RPMI7951 (cell line): ENCODE data around the gene TXNDC11. TPM values are rescaled to one million over a fixed set of nuclear protein-coding genes. Genes with fewer than 3 reads are reported as not detected.

Source experiments
- DNase-seq: peaks from one replicate; pipeline ENCODE4 v3.0.0-alpha.2; 2012; ENCODE audit warnings: low read depth
- total RNA-seq: library from RNA; depleted of rRNA; stranded (reverse); fragments of >200 nt; shearing (Covaris generic); gene quantifications from 2 replicates; pipeline ENCODE4 v1.2.3, GENCODE V29; 2014

TXNDC11 gene
- total RNA-seq, 1 experiment from 2014 or later, result 21.7 TPM

- no peak for DNase-seq
Observed at GRCh38 chr16:11689031-11689840, 53.4 kb downstream of the TXNDC11 start.

- no peak for DNase-seq
Observed at GRCh38 chr16:11688520-11688886, 54.2 kb downstream of the TXNDC11 start.

GRCh38 chr16:11687601-11688519, 54.8 kb downstream of the TXNDC11 start:
- no peak for DNase-seq

- DNase-seq, result no peak
Observed at GRCh38 chr16:11686713-11687380, 55.8 kb downstream of the TXNDC11 start.

GRCh38 chr16:11685844-11686618, 56.6 kb downstream of the TXNDC11 start:
- DNase-seq, result no peak

- no peak for DNase-seq
Observed at GRCh38 chr16:11684231-11685025, 58.2 kb downstream of the TXNDC11 start.

GRCh38 chr16:11683145-11683544, 59.5 kb downstream of the TXNDC11 start:
- no peak for DNase-seq

- peak; percentile 74 for DNase-seq
Observed at GRCh38 chr16:11682655-11683096, 60.0 kb downstream of the TXNDC11 start.

GRCh38 chr16:11681976-11682654, 60.5 kb downstream of the TXNDC11 start:
- no peak for DNase-seq

GRCh38 chr16:11681556-11681955, 61.1 kb downstream of the TXNDC11 start:
- DNase-seq, result no peak

- no peak for DNase-seq
Observed at GRCh38 chr16:11679941-11680911, 62.4 kb downstream of the TXNDC11 start.

GRCh38 chr16:11679250-11679649, 63.4 kb downstream of the TXNDC11 start:
- no peak for DNase-seq

- no peak for DNase-seq
Observed at GRCh38 chr16:11677959-11678881, 64.4 kb downstream of the TXNDC11 start.

- DNase-seq, result no peak
Observed at GRCh38 chr16:11677451-11677951, 65.2 kb downstream of the TXNDC11 start.

GRCh38 chr16:11676799-11677198, 65.9 kb downstream of the TXNDC11 start:
- no peak for DNase-seq

- no peak for DNase-seq
Observed at GRCh38 chr16:11675561-11676511, 66.8 kb downstream of the TXNDC11 start.
